Fibroblast of the aortic adventitia (primary cell): ENCODE measurements around the gene CSGALNACT2. TPM values are rescaled to one million over a fixed set of nuclear protein-coding genes. Genes with fewer than 3 reads are reported as not detected.
A peak's percentile ranks its signal among the peaks of the same experiment; 100 is the strongest.

Experiments
- DNase-seq: peaks from one replicate; pipeline ENCODE4 v3.0.0-alpha.2; 2010; ENCODE audit warnings: low read depth
- H3K4me3 ChIP-seq: 2 replicates; pipeline ENCODE4 v1.5.1; 2011; ENCODE audit warnings: low read depth, mild to moderate bottlenecking, control low read depth, low read length, moderate library complexity
- total RNA-seq: library from RNA; depleted of rRNA; stranded (reverse); fragments of >200 nt; gene quantifications from 2 replicates; pipeline ENCODE4 v1.2.3, GENCODE V29; 2012; ENCODE audit warnings: low replicate concordance
- TF ChIP-seq, protein P1 (sequence below): IDR thresholded peaks from 2 replicates; pipeline ENCODE4 v1.5.1; 2011; ENCODE audit warnings: mild to moderate bottlenecking, low read length, control low read depth, inconsistent platforms; ENCODE audit not compliant: insufficient read depth

CSGALNACT2 gene
- total RNA-seq, 1 donor: 35.7 TPM

DNA sequence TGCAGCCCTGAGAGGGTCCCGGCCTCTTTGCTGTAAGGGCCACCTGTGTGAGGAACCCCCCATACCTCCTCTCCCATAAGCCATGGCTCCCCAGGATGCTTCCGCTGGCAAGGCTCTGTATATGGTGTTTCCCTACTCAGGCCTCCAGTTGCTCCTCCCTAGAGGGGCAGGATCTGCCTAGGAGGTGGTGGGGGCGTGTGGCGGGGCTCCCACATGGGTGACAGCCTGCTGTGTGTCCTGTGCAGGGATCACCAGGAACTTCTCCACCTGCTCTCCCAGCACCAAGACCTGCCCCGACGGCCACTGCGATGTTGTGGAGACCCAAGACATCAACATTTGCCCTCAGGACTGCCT is 25.7 kb upstream of the CSGALNACT2 start:
- no peak overlapping the region for H3K4me3 ChIP-seq
- DNase-seq: no peak
- TF ChIP-seq, protein P1, sequence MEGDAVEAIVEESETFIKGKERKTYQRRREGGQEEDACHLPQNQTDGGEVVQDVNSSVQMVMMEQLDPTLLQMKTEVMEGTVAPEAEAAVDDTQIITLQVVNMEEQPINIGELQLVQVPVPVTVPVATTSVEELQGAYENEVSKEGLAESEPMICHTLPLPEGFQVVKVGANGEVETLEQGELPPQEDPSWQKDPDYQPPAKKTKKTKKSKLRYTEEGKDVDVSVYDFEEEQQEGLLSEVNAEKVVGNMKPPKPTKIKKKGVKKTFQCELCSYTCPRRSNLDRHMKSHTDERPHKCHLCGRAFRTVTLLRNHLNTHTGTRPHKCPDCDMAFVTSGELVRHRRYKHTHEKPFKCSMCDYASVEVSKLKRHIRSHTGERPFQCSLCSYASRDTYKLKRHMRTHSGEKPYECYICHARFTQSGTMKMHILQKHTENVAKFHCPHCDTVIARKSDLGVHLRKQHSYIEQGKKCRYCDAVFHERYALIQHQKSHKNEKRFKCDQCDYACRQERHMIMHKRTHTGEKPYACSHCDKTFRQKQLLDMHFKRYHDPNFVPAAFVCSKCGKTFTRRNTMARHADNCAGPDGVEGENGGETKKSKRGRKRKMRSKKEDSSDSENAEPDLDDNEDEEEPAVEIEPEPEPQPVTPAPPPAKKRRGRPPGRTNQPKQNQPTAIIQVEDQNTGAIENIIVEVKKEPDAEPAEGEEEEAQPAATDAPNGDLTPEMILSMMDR: no peak

DNA sequence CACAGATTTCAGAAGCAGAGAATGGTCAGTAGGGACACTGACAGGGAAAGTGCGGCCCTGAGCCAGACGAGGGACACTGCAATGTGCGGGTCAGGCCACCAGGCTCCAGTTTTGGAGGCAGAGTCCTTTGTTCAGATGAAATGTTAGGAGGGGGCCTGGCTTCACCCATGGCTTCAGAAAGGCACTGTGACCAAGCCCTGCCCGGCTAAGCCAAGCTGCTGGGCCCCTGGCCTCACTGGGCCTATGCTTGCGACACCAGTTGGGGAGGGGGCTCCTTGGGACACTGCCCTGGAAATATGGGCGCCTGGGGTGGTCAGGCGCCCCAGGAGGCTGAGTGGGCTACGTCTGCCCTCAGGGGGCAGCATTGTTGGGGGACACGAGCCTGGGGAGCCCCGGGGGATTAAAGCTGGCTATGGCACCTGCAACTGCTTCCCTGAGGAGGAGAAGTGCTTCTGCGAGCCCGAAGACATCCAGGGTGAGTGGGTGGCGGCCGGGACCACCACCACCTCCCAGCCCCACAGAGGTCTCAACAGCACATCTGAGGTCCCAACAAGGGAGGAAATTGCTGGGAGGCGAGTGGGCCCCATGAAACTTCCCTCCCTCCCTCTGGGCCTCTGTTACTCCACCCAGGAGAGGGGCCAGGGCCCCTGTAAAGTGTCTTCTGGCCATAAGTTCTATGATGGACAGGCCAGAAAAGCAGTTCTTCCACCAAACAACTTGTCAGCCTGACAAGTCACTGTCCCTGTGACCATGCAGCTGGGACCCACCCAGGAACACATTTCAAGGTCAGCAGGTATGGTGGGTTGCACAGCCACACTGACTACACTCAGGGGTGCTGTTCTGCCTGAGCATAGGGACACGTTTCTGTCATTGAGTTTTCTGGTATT is 24.8 kb upstream of the CSGALNACT2 start:
- TF ChIP-seq, protein P1: no peak
- H3K4me3 ChIP-seq: no peak overlapping the region
- DNase-seq: no peak

DNA sequence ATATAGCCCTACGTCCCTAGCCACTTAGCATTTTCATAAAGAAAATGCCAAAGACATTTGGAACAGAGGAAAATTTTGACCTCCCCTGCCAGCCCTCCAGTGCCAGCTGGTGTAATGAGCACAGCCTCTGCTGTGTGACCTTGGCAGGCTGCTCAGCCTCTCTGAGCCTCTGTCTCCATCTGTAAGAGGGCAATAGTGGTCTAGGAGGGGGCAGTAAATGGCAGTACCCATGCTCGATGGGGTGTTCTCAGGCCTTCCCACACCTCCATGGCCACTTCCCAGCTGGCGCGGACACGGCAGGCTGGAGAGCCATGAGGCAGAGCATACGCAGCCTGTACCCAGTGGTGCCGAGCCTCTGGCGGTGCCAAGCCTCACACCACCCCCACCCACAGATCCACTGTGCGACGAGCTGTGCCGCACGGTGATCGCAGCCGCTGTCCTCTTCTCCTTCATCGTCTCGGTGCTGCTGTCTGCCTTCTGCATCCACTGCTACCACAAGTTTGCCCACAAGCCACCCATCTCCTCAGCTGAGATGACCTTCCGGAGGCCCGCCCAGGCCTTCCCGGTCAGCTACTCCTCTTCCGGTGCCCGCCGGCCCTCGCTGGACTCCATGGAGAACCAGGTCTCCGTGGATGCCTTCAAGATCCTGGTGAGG is 24.0 kb upstream of the CSGALNACT2 start:
- no peak for DNase-seq
- TF ChIP-seq, protein P1: no peak

DNA sequence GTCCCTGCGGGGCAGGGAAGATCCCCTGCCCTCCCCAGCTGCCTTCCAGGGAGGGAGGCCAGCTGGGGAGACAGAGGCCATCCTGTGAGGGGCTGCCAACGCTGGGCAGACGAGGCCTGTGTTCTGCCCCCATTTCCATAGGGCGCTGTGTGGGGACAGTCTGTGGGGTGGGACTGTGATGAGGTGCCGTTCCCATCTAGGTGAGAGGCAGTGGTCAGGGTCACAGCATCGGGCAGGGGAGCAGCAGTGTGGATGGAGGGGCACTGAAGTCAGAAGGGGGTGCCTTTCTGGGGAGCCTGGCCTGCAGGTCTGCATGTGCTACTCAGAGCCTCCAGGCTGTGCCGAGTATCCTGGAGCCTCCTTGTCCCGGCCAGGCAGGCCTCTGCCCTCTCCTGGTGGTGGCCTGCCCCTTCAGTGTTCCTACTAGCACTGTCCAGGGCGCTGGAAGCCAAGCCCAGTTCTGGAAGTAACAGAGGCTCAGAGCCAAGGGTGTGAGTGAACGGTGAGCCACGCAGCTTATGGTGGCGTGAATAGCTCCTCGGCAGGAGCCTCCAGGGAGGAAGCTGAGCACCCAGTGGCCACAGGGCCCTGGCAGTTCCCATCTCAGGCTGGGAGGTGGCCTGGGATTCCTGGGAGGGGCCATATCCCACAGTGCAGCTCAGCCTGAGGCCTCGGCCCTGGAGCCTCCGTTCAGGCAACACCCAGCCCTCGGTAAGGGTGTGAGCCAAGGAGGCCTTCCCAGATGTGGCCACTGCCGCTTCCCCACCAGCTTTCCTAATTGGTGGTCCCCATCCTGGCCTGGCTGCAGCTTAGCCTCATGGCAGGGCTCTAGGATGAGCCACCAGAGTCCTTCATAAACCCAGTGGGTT is 23.3 kb upstream of the CSGALNACT2 start:
- H3K4me3 ChIP-seq: no peak overlapping the region
- peak; percentile 29 for DNase-seq
- TF ChIP-seq, protein P1: peak; percentile 14

More for the DNA sequence above, 24.0 kb upstream of the CSGALNACT2 start:
- no peak overlapping the region for H3K4me3 ChIP-seq

DNA sequence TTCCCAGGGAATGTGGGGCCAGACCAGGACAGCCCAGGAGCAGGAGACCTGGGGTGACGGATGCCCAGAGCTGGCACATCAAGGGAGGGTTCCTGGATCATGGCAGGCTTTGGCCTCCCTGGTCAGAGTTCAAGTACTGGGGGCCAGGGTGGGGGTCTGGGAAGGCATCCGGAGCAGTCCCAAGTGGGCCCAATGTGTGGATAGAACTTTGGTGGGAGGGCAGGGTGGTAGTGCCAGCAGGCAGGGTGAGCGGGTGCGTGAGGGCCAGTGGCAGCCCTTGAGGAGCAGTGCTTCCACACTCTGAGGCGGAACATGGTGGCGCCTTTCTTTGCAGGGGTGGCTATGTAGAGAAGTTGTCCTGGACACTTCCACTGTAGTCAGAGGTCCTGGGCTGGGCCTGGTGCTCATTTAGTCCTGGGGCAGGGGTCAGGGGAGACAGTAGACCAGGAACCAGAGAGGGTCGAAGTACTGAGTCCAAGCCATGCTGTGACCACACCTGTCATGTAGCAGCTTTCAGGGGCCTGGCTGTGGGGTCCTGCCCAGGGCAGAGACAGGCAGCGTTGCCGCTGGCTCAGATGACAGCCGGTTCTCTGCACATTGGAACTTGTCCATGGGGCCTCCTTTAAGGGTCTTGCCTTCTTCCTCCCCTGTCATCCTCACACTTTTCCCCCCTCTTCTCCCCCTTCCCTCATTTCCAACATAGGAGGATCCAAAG is 22.2 kb upstream of the CSGALNACT2 start:
- no peak for DNase-seq
- no peak overlapping the region for H3K4me3 ChIP-seq
- TF ChIP-seq, protein P1: no peak

DNA sequence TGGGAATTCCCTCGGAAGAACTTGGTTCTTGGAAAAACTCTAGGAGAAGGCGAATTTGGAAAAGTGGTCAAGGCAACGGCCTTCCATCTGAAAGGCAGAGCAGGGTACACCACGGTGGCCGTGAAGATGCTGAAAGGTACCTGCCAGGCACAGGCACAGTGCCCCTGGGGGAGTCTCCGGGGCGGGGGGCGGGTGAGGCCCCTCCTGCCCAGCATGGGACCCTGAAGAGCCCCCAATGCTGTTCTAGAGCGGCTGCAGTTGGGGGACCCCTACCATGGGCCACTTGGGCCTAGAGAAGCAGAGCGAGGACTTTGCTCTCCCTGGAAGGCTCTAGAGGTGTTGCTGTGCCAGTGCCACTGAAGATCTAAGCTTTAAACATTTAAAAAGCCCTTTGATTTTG is 21.6 kb upstream of the CSGALNACT2 start:
- no peak for DNase-seq
- no peak overlapping the region for H3K4me3 ChIP-seq
- TF ChIP-seq, protein P1: no peak
